Peyer's patch (tissue), 4 donors: Measurements from ENCODE around the gene MTUS2.

Experiments used
- POLR2A ChIP-seq, 2 donors: fragments of 450-650 bp; IDR thresholded peaks; one replicate each; pipeline ENCODE4 v1.5.1; 2017; ENCODE audit warnings: antibody characterized with exemption in 2 of 2, mild to moderate bottlenecking in 2 of 2, moderate library complexity in 2 of 2
- TF ChIP-seq, protein P1 (sequence below), 6 experiments: fragments of 450-650 bp in 4 of 6; fragments of 200-600 bp in 2 of 6; sonication (generic) in 1 of 6; IDR thresholded peaks; one replicate each; pipeline ENCODE4 v1.5.1; 2017 to 2019; ENCODE audit warnings: antibody characterized with exemption in 6 of 6, mild to moderate bottlenecking in 3 of 6, moderate library complexity in 1 of 6

DNA sequence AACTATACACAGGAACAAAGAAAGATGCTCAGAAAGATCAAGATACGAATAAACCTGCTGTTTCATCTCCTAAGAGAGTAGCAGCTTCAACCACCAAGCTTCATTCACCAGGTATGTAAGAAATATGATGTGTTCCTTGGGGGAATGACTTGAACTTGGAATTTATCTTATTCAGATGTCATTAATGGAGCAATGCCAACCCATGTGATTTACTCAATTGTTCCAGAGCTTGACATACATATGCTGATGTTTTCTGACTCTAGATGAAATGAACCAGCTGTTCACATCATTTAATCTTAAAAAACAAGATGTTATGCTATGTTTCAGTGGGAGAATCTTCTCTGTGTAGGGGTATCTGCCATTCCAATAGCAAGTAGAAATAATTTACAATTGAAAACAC, 504.5 kb downstream of the MTUS2 start:
- TF ChIP-seq, protein P1, sequence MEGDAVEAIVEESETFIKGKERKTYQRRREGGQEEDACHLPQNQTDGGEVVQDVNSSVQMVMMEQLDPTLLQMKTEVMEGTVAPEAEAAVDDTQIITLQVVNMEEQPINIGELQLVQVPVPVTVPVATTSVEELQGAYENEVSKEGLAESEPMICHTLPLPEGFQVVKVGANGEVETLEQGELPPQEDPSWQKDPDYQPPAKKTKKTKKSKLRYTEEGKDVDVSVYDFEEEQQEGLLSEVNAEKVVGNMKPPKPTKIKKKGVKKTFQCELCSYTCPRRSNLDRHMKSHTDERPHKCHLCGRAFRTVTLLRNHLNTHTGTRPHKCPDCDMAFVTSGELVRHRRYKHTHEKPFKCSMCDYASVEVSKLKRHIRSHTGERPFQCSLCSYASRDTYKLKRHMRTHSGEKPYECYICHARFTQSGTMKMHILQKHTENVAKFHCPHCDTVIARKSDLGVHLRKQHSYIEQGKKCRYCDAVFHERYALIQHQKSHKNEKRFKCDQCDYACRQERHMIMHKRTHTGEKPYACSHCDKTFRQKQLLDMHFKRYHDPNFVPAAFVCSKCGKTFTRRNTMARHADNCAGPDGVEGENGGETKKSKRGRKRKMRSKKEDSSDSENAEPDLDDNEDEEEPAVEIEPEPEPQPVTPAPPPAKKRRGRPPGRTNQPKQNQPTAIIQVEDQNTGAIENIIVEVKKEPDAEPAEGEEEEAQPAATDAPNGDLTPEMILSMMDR (IDR thresholded peaks at IDR 0.05), result no peak
- TF ChIP-seq POLR2A (IDR thresholded peaks at IDR 0.05), result no peak
